Measurements from ENCODE around the gene MYO5B.
A peak's percentile ranks its signal among the peaks of the same experiment; 100 is the strongest.
"Not testable (repeated sequence)": the region's sequence is repeated elsewhere in the genome, so short reads cannot be mapped to it uniquely, and the experiment has no call there.

The MYO5B gene

GRCh38 chr18:49890041-49890440, 304.9 kb downstream of the MYO5B start:
- no peak for DNase-seq

- not testable (repeated sequence) for DNase-seq
Observed at GRCh38 chr18:49889552-49889951, 305.4 kb downstream of the MYO5B start.

- DNase-seq, result no peak
Observed at GRCh38 chr18:49886891-49887764, 307.8 kb downstream of the MYO5B start.

GRCh38 chr18:49884959-49885358, 310.0 kb downstream of the MYO5B start:
- no peak for DNase-seq

GRCh38 chr18:49884465-49884864, 310.5 kb downstream of the MYO5B start:
- DNase-seq, result no peak

- DNase-seq, result no peak
Observed at GRCh38 chr18:49880661-49881060, 314.3 kb downstream of the MYO5B start.

- DNase-seq, result peak in 2 of 56 donors; percentile 7 to 19
Observed at GRCh38 chr18:49879271-49879580, 315.7 kb downstream of the MYO5B start.

- peak in 3 of 56 donors; percentile 5 to 23 (median 6) for DNase-seq
Observed at GRCh38 chr18:49878567-49879270, 316.2 kb downstream of the MYO5B start.

GRCh38 chr18:49878015-49878414, 316.9 kb downstream of the MYO5B start:
- DNase-seq, result no peak

- DNase-seq, result no peak
Observed at GRCh38 chr18:49876536-49876935, 318.4 kb downstream of the MYO5B start.

GRCh38 chr18:49875783-49876182, 319.2 kb downstream of the MYO5B start:
- DNase-seq, result no peak

GRCh38 chr18:49875155-49875554, 319.8 kb downstream of the MYO5B start:
- DNase-seq, result no peak

- no peak for DNase-seq
Observed at GRCh38 chr18:49874238-49874637, 320.7 kb downstream of the MYO5B start.

GRCh38 chr18:49869354-49869753, 325.6 kb downstream of the MYO5B start:
- DNase-seq, result no peak

GRCh38 chr18:49866680-49867079, 328.3 kb downstream of the MYO5B start:
- no peak for DNase-seq

GRCh38 chr18:49865401-49865800, 329.5 kb downstream of the MYO5B start:
- no peak for DNase-seq

- DNase-seq, result peak in 1 of 56 donors; percentile 14
Observed at GRCh38 chr18:49863769-49864621, 331.0 kb downstream of the MYO5B start.

GRCh38 chr18:49862656-49863385, 332.1 kb downstream of the MYO5B start:
- no peak for DNase-seq

GRCh38 chr18:49861659-49862058, 333.3 kb downstream of the MYO5B start:
- DNase-seq, result no peak

- no peak for DNase-seq
Observed at GRCh38 chr18:49859725-49860124, 335.2 kb downstream of the MYO5B start.

- no peak for DNase-seq
Observed at GRCh38 chr18:49859021-49859359, 336.0 kb downstream of the MYO5B start.

All from amygdala (tissue), 56 donors.